Testis (tissue), 2 donors: ENCODE measurements around the gene BEST2.

ENCODE experiments used
- POLR2A ChIP-seq: fragments of 450-650 bp; IDR thresholded peaks from one replicate; pipeline ENCODE4 v1.6.1; 2017; ENCODE audit warnings: antibody characterized with exemption, mild to moderate bottlenecking, moderate library complexity
- TF ChIP-seq, protein P1 (sequence below), 3 experiments: fragments of 450-650 bp in 2 of 3; fragments of 200-600 bp in 1 of 3; sonication (generic) in 1 of 3; IDR thresholded peaks; one replicate each; pipeline ENCODE4 v1.5.1; 2016 to 2019; ENCODE audit warnings: antibody characterized with exemption in 3 of 3, mild to moderate bottlenecking in 2 of 3, moderate library complexity in 1 of 3

DNA sequence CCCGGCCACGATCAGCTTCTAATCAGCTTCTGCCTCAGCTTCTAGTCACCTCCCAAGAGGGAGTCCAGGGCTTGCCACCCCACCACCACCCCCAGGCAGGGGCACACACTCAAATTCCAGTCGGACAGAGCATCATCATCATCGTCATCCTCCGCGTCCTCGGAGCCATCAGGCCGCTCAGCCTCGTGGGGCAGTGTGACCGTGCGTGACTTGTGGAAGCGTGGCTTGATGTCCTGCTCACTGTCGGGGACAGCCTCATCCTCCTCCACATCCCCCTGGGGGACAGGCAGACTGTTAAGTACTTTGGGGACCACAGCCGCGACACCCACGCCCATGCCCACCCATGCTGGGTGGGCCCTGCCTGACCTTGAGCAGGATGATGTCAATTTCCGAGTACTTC, 40.4 kb upstream of the BEST2 start:
- TF ChIP-seq, protein P1, sequence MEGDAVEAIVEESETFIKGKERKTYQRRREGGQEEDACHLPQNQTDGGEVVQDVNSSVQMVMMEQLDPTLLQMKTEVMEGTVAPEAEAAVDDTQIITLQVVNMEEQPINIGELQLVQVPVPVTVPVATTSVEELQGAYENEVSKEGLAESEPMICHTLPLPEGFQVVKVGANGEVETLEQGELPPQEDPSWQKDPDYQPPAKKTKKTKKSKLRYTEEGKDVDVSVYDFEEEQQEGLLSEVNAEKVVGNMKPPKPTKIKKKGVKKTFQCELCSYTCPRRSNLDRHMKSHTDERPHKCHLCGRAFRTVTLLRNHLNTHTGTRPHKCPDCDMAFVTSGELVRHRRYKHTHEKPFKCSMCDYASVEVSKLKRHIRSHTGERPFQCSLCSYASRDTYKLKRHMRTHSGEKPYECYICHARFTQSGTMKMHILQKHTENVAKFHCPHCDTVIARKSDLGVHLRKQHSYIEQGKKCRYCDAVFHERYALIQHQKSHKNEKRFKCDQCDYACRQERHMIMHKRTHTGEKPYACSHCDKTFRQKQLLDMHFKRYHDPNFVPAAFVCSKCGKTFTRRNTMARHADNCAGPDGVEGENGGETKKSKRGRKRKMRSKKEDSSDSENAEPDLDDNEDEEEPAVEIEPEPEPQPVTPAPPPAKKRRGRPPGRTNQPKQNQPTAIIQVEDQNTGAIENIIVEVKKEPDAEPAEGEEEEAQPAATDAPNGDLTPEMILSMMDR (IDR thresholded peaks at IDR 0.05), result no peak
- TF ChIP-seq POLR2A, result no peak
